ENCODE measurements around the gene SDHD.

The SDHD gene

DNA sequence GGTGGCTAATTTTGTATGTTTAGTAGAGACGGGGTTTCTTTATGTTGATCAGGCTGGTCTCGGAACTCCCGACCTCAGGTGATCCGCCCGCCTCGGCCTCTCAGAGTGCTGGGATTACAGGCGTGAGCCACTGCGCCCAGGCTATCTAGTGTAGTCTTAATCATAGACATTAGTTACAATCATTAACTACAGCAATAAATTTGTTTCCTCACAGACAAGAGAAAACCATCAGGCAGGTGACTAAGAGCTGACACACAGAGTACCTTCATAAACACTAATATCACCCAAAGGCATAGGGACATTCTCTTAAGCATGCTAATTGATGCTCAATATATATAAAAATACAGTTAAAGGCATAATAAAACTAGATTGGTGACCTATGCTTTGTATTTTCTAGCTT is 19.4 kb downstream of the SDHD start:
- DNase-seq, result no peak

DNA sequence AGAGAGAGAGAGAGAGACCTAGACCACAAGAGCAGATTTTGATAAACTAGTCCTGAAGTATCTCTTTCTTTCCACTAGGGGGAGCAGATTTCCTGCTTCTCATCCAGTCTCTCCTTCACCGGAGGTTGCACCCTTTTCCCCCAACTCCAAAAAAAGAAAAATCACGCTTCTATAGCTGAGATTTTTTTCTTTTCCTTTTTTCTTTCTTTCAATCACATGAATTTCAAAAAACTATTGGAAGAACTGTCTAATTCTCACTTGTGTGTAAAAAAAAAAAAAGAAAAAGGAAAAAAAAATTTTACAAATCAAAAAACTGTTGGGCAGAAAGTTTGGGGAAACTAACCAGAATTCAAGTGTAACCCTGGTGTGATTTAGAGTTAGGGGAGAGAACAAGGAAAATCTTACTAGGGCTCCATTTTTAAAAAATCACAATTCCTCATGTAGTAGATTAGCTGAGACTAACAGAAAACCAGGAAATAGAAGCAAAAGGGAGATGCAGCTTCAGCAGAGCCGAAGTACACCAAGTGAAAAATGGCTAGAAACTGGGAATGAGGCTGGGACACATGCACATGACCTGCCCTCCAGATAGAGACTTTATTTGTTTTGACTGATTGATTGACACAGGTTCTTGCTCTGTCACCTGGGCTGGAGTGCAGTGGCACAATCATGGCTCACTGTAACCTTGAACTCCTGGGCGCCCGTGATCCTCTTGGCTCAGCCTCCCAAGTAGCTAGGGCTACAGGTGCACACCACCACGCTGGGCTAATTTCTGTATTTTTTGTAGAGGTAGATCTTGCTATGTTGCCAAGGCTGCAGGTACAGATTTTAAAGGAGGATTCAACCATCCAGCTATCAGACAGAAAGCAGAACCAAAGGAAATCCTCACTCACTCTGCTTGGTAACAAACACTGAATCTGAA is 27.1 kb downstream of the SDHD start:
- no peak for DNase-seq

DNA sequence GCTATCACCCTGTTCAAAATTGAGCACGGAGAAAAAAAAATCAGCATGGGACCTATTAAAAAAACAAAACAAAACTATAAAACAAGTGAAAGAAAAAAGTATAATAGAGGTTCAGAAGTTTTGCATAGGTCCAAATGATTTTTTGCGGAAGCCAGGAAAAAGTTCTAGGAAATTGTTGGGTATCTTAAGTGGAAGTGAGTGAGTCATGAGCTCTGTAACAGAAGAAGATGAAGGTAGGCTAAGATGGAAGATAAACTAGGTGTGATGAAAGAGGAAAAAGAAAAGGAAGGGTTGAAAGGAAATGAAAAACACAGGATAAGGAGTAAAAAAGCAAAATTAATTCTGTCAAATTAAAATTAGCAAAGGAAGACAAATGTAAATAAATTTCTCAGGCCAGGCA is 27.8 kb downstream of the SDHD start:
- DNase-seq, result no peak

DNA sequence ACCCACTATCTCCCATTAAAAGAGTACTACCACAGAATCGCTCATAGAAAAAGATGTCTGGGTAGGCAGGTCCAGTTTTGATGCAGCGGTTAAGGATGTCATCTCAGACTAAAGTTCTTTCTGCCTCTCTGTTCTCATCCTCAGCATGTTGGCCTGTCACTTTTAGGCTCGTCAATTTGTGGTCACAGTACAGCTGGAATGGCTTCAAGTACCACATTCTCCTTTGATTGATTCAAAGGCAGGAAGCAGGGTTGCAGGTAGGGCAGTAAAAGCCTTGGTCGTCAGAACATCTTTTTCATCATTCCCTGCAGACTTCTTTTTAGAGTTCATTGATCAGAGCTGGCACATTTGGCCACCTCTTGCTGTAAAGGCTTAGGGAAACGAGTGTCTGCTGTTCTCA is 28.7 kb downstream of the SDHD start:
- DNase-seq, result no peak

DNA sequence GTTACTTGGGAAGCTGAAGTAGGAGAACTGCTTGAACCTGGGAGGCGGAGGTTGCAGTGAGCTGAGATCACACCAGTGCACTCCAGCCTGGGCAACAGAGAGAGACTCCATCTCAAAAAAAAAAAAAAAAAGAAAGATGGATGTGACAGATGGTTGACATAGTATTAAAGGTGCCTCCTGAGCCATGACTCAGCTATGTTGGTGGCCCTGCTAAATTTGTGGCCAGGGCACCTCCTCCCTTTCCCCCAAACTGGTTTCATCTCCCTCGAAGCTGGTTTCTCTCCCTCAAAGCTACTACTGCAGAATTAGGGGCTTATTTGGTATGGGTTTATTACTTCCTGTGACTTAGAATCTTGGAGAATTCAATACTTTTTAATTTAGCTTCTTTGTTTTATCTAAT is 31.5 kb downstream of the SDHD start:
- no peak for DNase-seq

DNA sequence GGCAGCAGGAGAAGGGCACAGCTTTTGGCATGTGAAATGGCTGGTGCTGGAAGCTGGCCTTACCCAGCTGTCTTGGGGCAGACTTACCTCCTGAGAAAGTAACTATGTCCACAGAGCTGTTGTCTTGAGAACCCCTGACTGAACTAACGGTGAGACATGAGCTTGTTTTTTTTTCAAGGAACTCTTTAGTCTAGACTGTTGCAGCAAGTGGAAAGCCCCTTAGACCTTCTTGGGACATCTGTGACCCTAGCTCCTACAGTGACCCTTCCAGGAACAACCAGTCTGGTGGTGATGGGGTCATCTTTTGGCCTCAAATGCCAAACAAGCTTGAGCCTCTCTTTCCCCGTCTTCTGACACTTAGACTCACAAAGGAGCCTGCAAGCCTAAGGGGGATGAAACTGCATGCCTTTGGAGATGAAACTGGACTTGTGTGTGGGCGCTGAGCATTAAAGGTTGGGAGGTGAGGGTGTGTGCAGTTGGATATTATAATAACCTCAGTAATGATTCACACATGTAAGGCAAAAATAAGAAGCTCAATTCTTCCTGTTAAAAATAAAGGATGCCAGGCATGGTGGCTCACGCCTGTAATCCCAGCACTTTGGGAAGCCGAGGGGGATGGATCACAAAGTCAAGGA is 35.4 kb downstream of the SDHD start:
- no peak for DNase-seq

DNA sequence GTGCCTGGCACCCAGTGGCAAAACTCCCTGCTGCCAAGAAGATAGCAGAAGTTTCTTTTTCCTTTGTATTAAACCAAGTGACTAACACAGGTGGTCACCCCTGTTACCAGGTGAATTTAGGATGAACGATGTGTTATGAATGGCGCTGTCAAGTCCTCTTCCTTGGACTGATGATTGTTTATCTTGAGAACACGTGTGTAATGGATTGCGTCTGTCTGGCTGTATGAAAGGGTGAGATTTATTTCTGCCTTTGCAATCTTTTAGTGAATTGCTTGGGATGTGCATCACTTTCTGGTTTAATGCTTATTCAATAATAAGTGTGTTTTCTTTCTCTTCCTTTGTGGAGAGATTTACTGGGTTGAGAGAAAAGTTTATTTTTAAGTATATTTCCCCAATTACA is 36.5 kb downstream of the SDHD start:
- no peak for DNase-seq

DNA sequence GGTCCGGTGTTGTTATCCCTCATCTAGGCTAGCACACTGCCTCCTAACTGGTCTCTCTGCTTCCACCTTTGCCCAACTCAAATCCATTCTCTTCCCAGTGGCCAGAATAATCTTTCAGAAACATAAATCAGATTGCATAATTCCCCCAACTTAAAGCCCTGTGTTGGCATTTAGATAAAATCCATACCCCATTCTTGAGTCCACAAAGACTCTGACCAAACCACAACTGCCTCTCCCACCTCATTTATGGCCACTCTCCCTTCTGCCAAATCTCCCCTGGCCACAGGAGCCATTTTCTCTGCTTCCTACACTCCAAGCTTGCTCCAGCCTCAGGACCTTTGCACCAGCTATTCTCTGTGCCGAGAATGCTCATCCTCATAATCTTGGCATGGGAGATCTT is 40.4 kb downstream of the SDHD start:
- DNase-seq, result no peak

DNA sequence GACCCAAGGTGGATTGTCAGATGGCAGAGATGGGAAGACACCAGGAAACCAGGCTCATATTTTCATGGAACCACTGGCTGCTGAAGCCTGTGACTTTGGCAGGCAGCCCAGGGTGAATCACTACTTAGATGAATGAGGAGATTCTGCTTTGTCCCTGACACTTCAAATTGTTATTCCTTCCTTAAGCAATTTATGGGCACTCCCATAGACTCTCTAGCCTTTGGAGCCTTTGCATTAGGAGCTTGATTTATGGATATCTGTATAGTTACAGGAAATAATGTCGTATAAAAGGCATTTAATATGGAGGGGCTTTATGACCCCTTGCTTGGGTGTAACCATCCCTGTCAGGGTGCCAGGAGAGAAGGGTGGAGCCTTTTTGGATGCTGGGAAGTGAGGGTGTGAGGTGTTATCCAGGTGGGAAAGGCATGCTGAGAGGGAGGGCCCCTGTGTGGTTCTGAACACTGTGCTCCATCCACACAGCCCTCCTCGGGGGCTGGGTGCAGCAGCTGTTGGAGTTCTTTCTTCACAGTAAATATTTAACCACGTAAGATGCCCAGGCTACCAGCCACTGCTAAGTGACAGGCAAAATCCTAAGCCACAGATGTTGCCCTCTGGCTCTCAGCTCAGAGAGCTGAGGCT is 41.9 kb downstream of the SDHD start:
- DNase-seq, result no peak

DNA sequence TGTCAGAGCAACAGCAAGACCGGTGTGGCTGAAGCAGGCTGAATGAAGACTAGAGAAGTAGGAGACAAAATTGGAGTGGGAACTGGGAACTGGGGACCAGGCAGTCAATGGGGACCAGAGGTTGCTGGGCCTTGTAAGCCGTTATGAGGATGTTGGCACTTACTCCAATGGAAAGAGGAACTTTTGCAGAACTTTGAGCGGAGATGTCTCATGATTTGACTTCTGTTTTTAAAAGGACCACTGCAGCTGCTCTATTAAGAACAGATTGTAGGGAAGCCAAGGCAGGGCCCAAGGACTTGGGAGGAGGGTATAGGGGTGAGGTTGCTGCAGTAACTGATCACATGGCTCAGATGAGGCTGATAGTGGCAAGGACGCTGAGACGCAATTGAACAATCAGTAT is 43.0 kb downstream of the SDHD start:
- DNase-seq, result no peak

DNA sequence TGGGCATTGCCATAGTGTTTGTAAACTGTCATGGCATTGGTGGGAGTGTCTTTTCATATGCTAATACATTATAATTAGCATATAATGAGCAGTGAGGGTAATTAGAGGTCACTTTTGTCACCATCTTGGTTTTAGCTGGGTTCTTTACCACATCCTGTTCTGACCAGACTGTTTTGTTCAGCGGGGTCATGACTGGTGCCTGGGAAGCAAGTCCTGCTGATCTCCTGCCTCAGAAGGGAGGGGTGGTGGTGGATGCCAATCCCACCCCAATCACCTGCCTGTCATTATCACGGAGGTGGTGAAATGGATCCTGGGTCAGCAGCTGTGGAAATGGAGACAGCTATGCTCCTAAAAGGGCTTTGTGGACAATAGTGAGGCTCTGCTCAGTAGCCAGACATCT is 46.1 kb downstream of the SDHD start:
- no peak for DNase-seq

DNA sequence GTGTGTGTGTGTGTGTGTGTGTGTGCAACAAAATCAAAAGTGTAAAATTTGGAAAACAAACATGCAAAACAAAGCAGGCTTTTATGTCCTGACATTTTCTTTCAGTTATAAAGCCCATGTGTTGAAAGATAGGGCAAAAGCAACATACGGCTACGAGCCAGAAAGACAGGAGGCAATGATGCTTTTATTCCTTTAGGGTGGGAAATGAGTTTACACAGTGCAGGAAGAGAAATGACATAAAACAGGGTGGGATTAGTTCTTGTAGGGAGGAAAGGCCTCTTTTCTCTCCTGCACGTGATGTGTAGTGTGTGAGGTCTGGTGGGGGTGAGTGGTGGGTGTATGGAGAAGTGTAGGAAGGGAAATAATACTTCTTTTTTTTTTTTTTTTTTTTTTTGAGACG is 47.8 kb downstream of the SDHD start:
- DNase-seq, result no peak

DNA sequence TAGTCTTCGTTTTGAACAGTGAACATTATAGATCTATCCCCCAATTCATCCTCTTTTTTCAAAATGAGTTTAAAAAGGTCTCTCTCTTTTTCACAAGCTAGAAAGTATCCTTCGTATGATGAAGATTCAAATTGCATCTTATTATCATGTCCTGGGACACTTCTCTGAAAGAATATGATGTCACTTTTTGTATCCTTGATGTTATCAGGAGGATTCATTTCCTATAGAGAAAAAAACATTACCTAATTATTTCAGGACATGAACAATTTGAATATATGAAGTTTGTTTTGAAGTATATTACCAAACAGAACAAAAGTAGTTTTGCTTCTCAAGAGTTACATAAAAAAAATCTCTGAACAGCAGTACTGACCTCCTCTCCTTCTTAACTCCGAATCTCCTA is 56.9 kb downstream of the SDHD start:
- no peak for DNase-seq

Data from NCI-H1048 (cell line).